ENCODE data around the gene HMX2. TPM values are rescaled to one million over a fixed set of nuclear protein-coding genes. Genes with fewer than 3 reads are reported as not detected.

The HMX2 gene
- total RNA-seq, 1 experiment from 2014 or later, result not detected

DNA sequence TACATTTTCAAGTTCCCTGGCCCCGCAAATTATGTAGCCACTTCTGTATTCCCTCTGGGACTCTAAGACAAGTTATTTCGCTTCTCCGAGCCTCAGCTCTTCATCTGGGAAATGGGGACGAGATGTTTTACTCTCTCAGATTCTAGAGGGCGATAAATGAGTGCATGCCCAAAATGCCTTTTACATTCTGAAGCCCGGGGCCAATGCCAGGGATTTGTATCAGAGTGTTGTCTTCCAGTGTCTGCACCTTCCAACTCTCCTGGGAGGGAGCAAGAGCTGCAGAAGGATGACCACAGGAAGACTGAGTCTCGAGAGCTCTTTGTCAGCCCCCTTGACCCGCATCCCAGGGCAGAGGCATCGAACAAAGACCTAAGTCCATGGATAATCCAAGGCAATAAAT, 46.1 kb downstream of the HMX2 start:
- intact Hi-C loops (cut with micrococcal nuclease), result no loop called here
- H3K4me1 ChIP-seq (ENCODE audit: control insufficient read depth in 1 of 2, insufficient read depth in 2 of 2, low read length in 2 of 2), result no peaks in the 10 kb centered on the region
- DNase-seq (ENCODE audit: low read depth, low spot score) (no peak), ATAC-seq (no peak)
- no peaks in the 10 kb centered on the region for H4K20me1 ChIP-seq (ENCODE audit: insufficient read depth)
- CTCF ChIA-PET, result no interaction called here
- no peak for TF ChIP-seq ZFX (IDR thresholded peaks at IDR 0.05)
- TF ChIP-seq, protein P1, sequence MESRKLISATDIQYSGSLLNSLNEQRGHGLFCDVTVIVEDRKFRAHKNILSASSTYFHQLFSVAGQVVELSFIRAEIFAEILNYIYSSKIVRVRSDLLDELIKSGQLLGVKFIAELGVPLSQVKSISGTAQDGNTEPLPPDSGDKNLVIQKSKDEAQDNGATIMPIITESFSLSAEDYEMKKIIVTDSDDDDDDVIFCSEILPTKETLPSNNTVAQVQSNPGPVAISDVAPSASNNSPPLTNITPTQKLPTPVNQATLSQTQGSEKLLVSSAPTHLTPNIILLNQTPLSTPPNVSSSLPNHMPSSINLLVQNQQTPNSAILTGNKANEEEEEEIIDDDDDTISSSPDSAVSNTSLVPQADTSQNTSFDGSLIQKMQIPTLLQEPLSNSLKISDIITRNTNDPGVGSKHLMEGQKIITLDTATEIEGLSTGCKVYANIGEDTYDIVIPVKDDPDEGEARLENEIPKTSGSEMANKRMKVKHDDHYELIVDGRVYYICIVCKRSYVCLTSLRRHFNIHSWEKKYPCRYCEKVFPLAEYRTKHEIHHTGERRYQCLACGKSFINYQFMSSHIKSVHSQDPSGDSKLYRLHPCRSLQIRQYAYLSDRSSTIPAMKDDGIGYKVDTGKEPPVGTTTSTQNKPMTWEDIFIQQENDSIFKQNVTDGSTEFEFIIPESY (IDR thresholded peaks at IDR 0.05; ENCODE audit: extremely low read depth, insufficient replicate concordance, low read length), result no peak
- TF ChIP-seq EZH2 (IDR thresholded peaks at IDR 0.05), result no peak
- TF ChIP-seq EZH2phosphoT487 (IDR thresholded peaks at IDR 0.05; ENCODE audit: borderline replicate concordance), result no peak
- TF ChIP-seq CEBPB (IDR thresholded peaks at IDR 0.05; ENCODE audit: low read depth), result no peak
- TF ChIP-seq ELF1 (IDR thresholded peaks at IDR 0.05; ENCODE audit: borderline replicate concordance, low read depth), result no peak
- TF ChIP-seq POLR2A (IDR thresholded peaks at IDR 0.05; ENCODE audit: borderline replicate concordance, extremely low read depth, insufficient read depth, insufficient read length), result no peak
- no peak for TF ChIP-seq ZNF274 (IDR thresholded peaks at IDR 0.05; ENCODE audit: low read depth, low read length)
- TF ChIP-seq TCF7L2 (IDR thresholded peaks at IDR 0.05; ENCODE audit: borderline replicate concordance, extremely low read depth, insufficient read depth, insufficient read length), result no peak
- TF ChIP-seq RAD21 (IDR thresholded peaks at IDR 0.05; ENCODE audit: low read depth), result no peak
- no peak for TF ChIP-seq SIN3A (IDR thresholded peaks at IDR 0.05; ENCODE audit: low read depth)
- TF ChIP-seq CBX3 (IDR thresholded peaks at IDR 0.05; ENCODE audit: low read depth), result no peak
- TF ChIP-seq JUND (IDR thresholded peaks at IDR 0.05), result no peak
- TF ChIP-seq SRF (IDR thresholded peaks at IDR 0.05; ENCODE audit: low read depth), result no peak
- no peak for TF ChIP-seq CTCF (IDR thresholded peaks at IDR 0.05 in 2 of 3, conservative IDR thresholded peaks at IDR 0.05 in 1 of 3; ENCODE audit: borderline replicate concordance in 1 of 3, insufficient read depth in 1 of 3, low read depth in 2 of 3, low read length in 2 of 3)
- TF ChIP-seq POLR2AphosphoS5 (IDR thresholded peaks at IDR 0.05; ENCODE audit: low read depth, low read length), result no peak
- no peak for TF ChIP-seq REST (IDR thresholded peaks at IDR 0.05; ENCODE audit: low read depth)
- no peak for TF ChIP-seq YY1 (IDR thresholded peaks at IDR 0.05; ENCODE audit: extremely low read depth, insufficient replicate concordance, low read depth, low read length)
- H2AFZ ChIP-seq (ENCODE audit: low read depth, low read length, poor library complexity, severe bottlenecking), result no peak overlapping the region
- no peak overlapping the region for H3K4me2 ChIP-seq (ENCODE audit: low read length)
- RAD21 ChIA-PET (ENCODE audit: low non-redundant PET in 1 of 2, low total read pairs in 2 of 2, uncharacterized antibody in 2 of 2, unreplicated experiment in 2 of 2), result no interaction called here
- H3K79me2 ChIP-seq (ENCODE audit: insufficient read depth, low read length), result no peaks in the 10 kb centered on the region; the same call in 1 of the 2 replicates
- no peak overlapping the region for H3K4me3 ChIP-seq (replicated peaks in 1 of 2; ENCODE audit: low read depth in 1 of 2, low read length in 2 of 2)
- no TSS peak for BruUV-seq (replicated peaks)
- H3K9me2 ChIP-seq (ENCODE audit: insufficient read depth), result no peaks in the 10 kb centered on the region
- no peak overlapping the region for H3K27ac ChIP-seq (ENCODE audit: low read depth, low read length)
- POLR2A ChIA-PET, result no interaction called here
- no peaks in the 10 kb centered on the region for H3K27me3 ChIP-seq (ENCODE audit: insufficient read depth, low read length)
- no peaks in the 10 kb centered on the region for H3K36me3 ChIP-seq (ENCODE audit: control insufficient read depth in 1 of 2, insufficient read depth in 2 of 2, low read length in 2 of 2)
- H3K9ac ChIP-seq (ENCODE audit: low read length), result no peak overlapping the region
- H3K9me3 ChIP-seq (ENCODE audit: control insufficient read depth in 1 of 2, insufficient read depth in 1 of 2, low read depth in 1 of 2, low read length in 2 of 2), result no peaks in the 10 kb centered on the region
